HepG2 (cell line): ENCODE data around the gene RGL1. TPM values are rescaled to one million over a fixed set of nuclear protein-coding genes. Genes with fewer than 3 reads are reported as not detected.

Source experiments
- ATAC-seq: fragments of 200-7000 bp; cut with Tn5 transposase; 3 replicates; pipeline ENCODE4 v1.9.1; 2020; ENCODE audit warnings: mild to moderate bottlenecking, moderate library complexity
- BruUV-seq: library from RNA; stranded (reverse); fragments of 400-500 nt; replicated peaks from 2 replicates; lab custom pipeline; 2021; lab: Mats Ljungman, UMichigan
- CTCF ChIA-PET: fragments of 300-600 bp; formaldehyde crosslinking; extraction: SDS; loops from one replicate; lab custom pipeline; 2021; ENCODE audit warnings: low total read pairs, inconsistent platforms, low intra/inter-chr PET ratio; lab: Yijun Ruan, JAX
- POLR2A ChIA-PET: fragments of 350-600 bp; sonication (Branson Sonifier 250); formaldehyde crosslinking; loops from one replicate; lab custom pipeline; 2020; ENCODE audit warnings: antibody characterized with exemption, inconsistent platforms; lab: Yijun Ruan, JAX
- DNase-seq: peaks from one replicate; pipeline ENCODE4 v3.0.0-alpha.2; 2015; ENCODE audit warnings: low spot score
- FAIRE-seq: peaks from 3 replicates; lab custom pipeline; 2011; peaks lifted over from hg19 to GRCh38; lab: Jason Lieb, UNC
- H2AFZ ChIP-seq: one replicate; pipeline ENCODE4 v1.6.1; 2011; ENCODE audit warnings: low read length, inconsistent platforms
- H3K27ac ChIP-seq: fragments of 300-600 bp; 3 replicates; pipeline ENCODE4 v1.8.0; 2011; ENCODE audit warnings: mixed run types, mild to moderate bottlenecking, mixed read lengths, low read length, inconsistent platforms; ENCODE audit not compliant: insufficient read depth; ENCODE audit errors: extremely low read length
- H3K27me3 ChIP-seq, 2 experiments: fragments of 200-600 bp in 1 of 2; 2 replicates in 1 of 2; 3 replicates in 1 of 2; pipeline versions ENCODE4 v1.6.0 to v1.8.0; 2011; ENCODE audit warnings: low read length in 2 of 2, mild to moderate bottlenecking in 2 of 2, moderate library complexity in 2 of 2, inconsistent platforms in 1 of 2; ENCODE audit not compliant: insufficient read depth in 2 of 2, control insufficient read depth in 1 of 2
- H3K36me3 ChIP-seq, 2 experiments: fragments of 200-600 bp in 1 of 2; replicated peaks in 1 of 2; 2 replicates in 1 of 2; 3 replicates in 1 of 2; pipeline versions ENCODE4 v1.5.1 to v1.8.0; 2011; ENCODE audit warnings: low read length in 2 of 2, inconsistent platforms in 1 of 2; ENCODE audit not compliant: insufficient read depth in 2 of 2, control insufficient read depth in 1 of 2
- H3K4me1 ChIP-seq: 2 replicates; pipeline ENCODE4 v1.5.1; 2012; ENCODE audit warnings: low read length, inconsistent platforms; ENCODE audit not compliant: insufficient read depth
- H3K4me2 ChIP-seq: 2 replicates; pipeline ENCODE4 v1.6.0; 2011; ENCODE audit warnings: low read depth, low read length, inconsistent platforms
- H3K4me3 ChIP-seq, 3 experiments: fragments of 200-600 bp in 1 of 3; sonication (generic), shearing (Covaris generic) in 1 of 3; replicated peaks in 1 of 3; 2 replicates each; pipeline ENCODE4 v1.5.1; 2011 to 2016; ENCODE audit warnings: low read length in 3 of 3, inconsistent platforms in 2 of 3, low read depth in 2 of 3, mild to moderate bottlenecking in 2 of 3, control low read depth in 1 of 3, mixed read lengths in 1 of 3; ENCODE audit not compliant: insufficient read depth in 1 of 3
- H3K79me2 ChIP-seq: one replicate; pipeline ENCODE4 v1.6.1; 2011; ENCODE audit warnings: low read length, inconsistent platforms; ENCODE audit not compliant: insufficient read depth
- H3K9ac ChIP-seq: 2 replicates; pipeline ENCODE4 v1.6.0; 2011; ENCODE audit warnings: mild to moderate bottlenecking, low read depth, low read length, inconsistent platforms; ENCODE audit not compliant: insufficient read depth
- H3K9me3 ChIP-seq: 2 replicates; pipeline ENCODE4 v1.5.1; 2012; ENCODE audit warnings: mild to moderate bottlenecking, low read length
- H4K20me1 ChIP-seq: 2 replicates; pipeline ENCODE4 v1.6.0; 2011; ENCODE audit warnings: inconsistent platforms, mild to moderate bottlenecking, low read length, moderate library complexity; ENCODE audit not compliant: insufficient read depth
- GTF2F1 ChIP-seq: fragments of 150-350 bp; IDR thresholded peaks from 2 replicates; pipeline ENCODE4 v1.6.1; 2014; ENCODE audit warnings: low read length
- MAFK ChIP-seq, 2 experiments: IDR thresholded peaks in 1 of 2; conservative IDR thresholded peaks in 1 of 2; 2 replicates each; pipeline ENCODE4 v1.6.1; 2011; ENCODE audit warnings: improper control_type of control experiment in 2 of 2, low read length in 2 of 2
- MED13 ChIP-seq: sonication (generic); formaldehyde crosslinking; IDR thresholded peaks from 2 replicates; pipeline ENCODE4 v1.5.0; 2020; ENCODE audit warnings: missing genetic modification reagents
- ZFP37 ChIP-seq: sonication (generic); formaldehyde crosslinking; IDR thresholded peaks from 2 replicates; pipeline ENCODE4 v1.4.0; 2020; ENCODE audit warnings: missing genetic modification reagents, borderline replicate concordance
- ZNF616 ChIP-seq: sonication (generic); formaldehyde crosslinking; IDR thresholded peaks from 2 replicates; pipeline ENCODE4 v1.5.0; 2020; ENCODE audit warnings: low read depth, mild to moderate bottlenecking, missing genetic modification reagents
- ZNF670 ChIP-seq: sonication (generic); formaldehyde crosslinking; IDR thresholded peaks from 2 replicates; pipeline ENCODE4 v1.8.0; 2022; ENCODE audit warnings: mild to moderate bottlenecking, missing genetic modification reagents, borderline replicate concordance
- ZSCAN9 ChIP-seq: IDR thresholded peaks from 2 replicates; pipeline ENCODE4 v1.6.1; 2016; ENCODE audit warnings: borderline replicate concordance
- WGBS: methylation state at CpG from one replicate; pipeline ENCODE4 v1.1.6; 2017; ENCODE audit warnings: low lambda C conversion rate; 5-methylcytosine and 5-hydroxymethylcytosine counted together
- in situ Hi-C: cut with HindIII; loops from 2 replicates; pipeline ENCODE4 v1.10.0; 2017; ENCODE audit warnings: low pct_unique_long_range_greater_than_20kb; ENCODE audit not compliant: extremely low pct_ligation_motif_present
- intact Hi-C: fragments of 100-400 bp; cut with micrococcal nuclease; formaldehyde crosslinking; loops from one replicate; pipeline ENCODE4 v1.10.0; 2022; ENCODE audit not compliant: unreplicated experiment
- polyA plus RNA-seq, 8 experiments: library from polyadenylated mRNA; depleted of rRNA in 3 of 8; stranded (reverse) in 7 of 8; unstranded in 1 of 8; fragments of >200 nt; fragmentation: Illumina TruSeq in 4 of 8; extraction: Trizol in 4 of 8; gene quantifications; 2 replicates each; pipeline versions ENCODE4 v1.2.1 to v1.2.3, GENCODE V29; 2011 to 2016; ENCODE audit warnings: low read depth in 4 of 8, missing spikeins in 1 of 8, mixed read lengths in 1 of 8; ENCODE audit not compliant: insufficient read depth in 1 of 8
- total RNA-seq, 5 experiments: library from RNA; depleted of rRNA; stranded (reverse); fragments of >200 nt; fragmentation: Illumina TruSeq; extraction: Trizol; gene quantifications; 2 replicates each; pipeline ENCODE4 v1.2.3, GENCODE V29; 2016; ENCODE audit warnings: low read depth in 1 of 5
- TF ChIP-seq, protein P1 (sequence below): sonication (generic); formaldehyde crosslinking; IDR thresholded peaks from 2 replicates; pipeline ENCODE4 v1.4.0; 2020; ENCODE audit warnings: missing genetic modification reagents

The RGL1 gene
- total and polyA plus RNA-seq, 2 of the 13 experiments (the other 11 are each of a cell fraction or from before 2014, with no cell fraction given): 3.5 to 4.7 TPM

- TF ChIP-seq, protein P1, sequence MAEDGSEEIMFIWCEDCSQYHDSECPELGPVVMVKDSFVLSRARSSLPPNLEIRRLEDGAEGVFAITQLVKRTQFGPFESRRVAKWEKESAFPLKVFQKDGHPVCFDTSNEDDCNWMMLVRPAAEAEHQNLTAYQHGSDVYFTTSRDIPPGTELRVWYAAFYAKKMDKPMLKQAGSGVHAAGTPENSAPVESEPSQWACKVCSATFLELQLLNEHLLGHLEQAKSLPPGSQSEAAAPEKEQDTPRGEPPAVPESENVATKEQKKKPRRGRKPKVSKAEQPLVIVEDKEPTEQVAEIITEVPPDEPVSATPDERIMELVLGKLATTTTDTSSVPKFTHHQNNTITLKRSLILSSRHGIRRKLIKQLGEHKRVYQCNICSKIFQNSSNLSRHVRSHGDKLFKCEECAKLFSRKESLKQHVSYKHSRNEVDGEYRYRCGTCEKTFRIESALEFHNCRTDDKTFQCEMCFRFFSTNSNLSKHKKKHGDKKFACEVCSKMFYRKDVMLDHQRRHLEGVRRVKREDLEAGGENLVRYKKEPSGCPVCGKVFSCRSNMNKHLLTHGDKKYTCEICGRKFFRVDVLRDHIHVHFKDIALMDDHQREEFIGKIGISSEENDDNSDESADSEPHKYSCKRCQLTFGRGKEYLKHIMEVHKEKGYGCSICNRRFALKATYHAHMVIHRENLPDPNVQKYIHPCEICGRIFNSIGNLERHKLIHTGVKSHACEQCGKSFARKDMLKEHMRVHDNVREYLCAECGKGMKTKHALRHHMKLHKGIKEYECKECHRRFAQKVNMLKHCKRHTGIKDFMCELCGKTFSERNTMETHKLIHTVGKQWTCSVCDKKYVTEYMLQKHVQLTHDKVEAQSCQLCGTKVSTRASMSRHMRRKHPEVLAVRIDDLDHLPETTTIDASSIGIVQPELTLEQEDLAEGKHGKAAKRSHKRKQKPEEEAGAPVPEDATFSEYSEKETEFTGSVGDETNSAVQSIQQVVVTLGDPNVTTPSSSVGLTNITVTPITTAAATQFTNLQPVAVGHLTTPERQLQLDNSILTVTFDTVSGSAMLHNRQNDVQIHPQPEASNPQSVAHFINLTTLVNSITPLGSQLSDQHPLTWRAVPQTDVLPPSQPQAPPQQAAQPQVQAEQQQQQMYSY: no peak
- no peak for TF ChIP-seq ZFP37 (CRISPR knock-in tag)
Measured at GRCh38 chr1:183894290-183894565, 89.3 kb downstream of the RGL1 start (continued).

- Histone ChIP-seq H3K4me3 (no peak overlapping the region), H3K4me1 (peaks cover 21% of the 10 kb centered on the region), H3K9ac (no peak overlapping the region), H3K79me2 (no peaks in the 10 kb centered on the region), H3K27ac (no peak overlapping the region), H4K20me1 (no peaks in the 10 kb centered on the region), H3K36me3 (peaks cover 2 to 8% of the 10 kb centered on the region in 2 experiments; a peak in 3 of 5 replicates), H3K27me3 (no peaks in the 10 kb centered on the region), H3K9me3 (no peaks in the 10 kb centered on the region), H3K4me2 (no peak overlapping the region), H2AFZ (no peak overlapping the region)
- CTCF ChIA-PET: no interaction called here
- intact Hi-C loops: no loop called here
- in situ Hi-C loops: no loop called here
- DNase-seq (no peak), ATAC-seq (no peak), FAIRE-seq (no peak)
- 94% methylated on average over 4 of the region's 4 CpGs for WGBS
- POLR2A ChIA-PET: no interaction called here
- no TSS peak for BruUV-seq
- TF ChIP-seq MAFK (conservative IDR thresholded peaks at IDR 0.05 in 1 of 2, IDR thresholded peaks at IDR 0.05 in 1 of 2; ENCODE audit: low read length in 2 of 2) (0 out of 4 replicates have a peak, but pooled peaks of 1 of the 2 experiments have one; percentile 17), GTF2F1 (no peak), ZSCAN9 (CRISPR knock-in tag) (no peak), MED13 (CRISPR knock-in tag) (no peak), ZNF616 (no peak), ZNF670 (CRISPR knock-in tag) (no peak)
Measured at GRCh38 chr1:183896466-183897048, 91.6 kb downstream of the RGL1 start.
